ENCODE results near the gene CYSRT1. TPM values are rescaled to one million over a fixed set of nuclear protein-coding genes. Genes with fewer than 3 reads are reported as not detected.
"Not testable (repeated sequence)": the region's sequence is repeated elsewhere in the genome, so short reads cannot be mapped to it uniquely, and the experiment has no call there.

CYSRT1 gene
- polyA plus RNA-seq, 1 donor (not counting 4 experiments of a cell fraction or from before 2014, with no cell fraction given): 0.80 TPM

- Histone ChIP-seq H2AFZ (ENCODE audit: control insufficient read depth, low read length) (no peak overlapping the region), H3K4me2 (ENCODE audit: control insufficient read depth, extremely low read depth, insufficient read depth, low read depth, low read length) (peak overlapping the region; percentile 84), H3K27ac (ENCODE audit: control insufficient read depth, insufficient read depth, low read length) (peak overlapping the region; percentile 78), H4K20me1 (ENCODE audit: control insufficient read depth, extremely low read depth, insufficient read depth, low read length) (peaks cover 28% of the 10 kb centered on the region), H3K9me3 (ENCODE audit: control insufficient read depth, low read depth, low read length) (no peaks in the 10 kb centered on the region), H3K36me3 (ENCODE audit: control insufficient read depth in 2 of 2, extremely low read depth in 1 of 2, insufficient read depth in 2 of 2, low read length in 2 of 2) (peaks cover 11 to 26% of the 10 kb centered on the region in 2 experiments), H3K9me1 (ENCODE audit: control insufficient read depth, extremely low read depth, insufficient read depth, low read length) (peaks cover 3% of the 10 kb centered on the region), H3K4me1 (ENCODE audit: control insufficient read depth, extremely low read depth, insufficient read depth, low read length) (peaks cover 30% of the 10 kb centered on the region), H3K9ac (ENCODE audit: control insufficient read depth, extremely low read depth, insufficient read depth, low read length) (peak overlapping the region; percentile 89), H3K4me3 (ENCODE audit: control insufficient read depth in 2 of 3, extremely low read depth in 1 of 3, insufficient read depth in 2 of 3, low read depth in 1 of 3, low read length in 3 of 3) (peak overlapping the region; percentile 90 to 94 (median 93)), H3K27me3 (ENCODE audit: control insufficient read depth, extremely low read depth, insufficient read depth, low read length) (no peaks in the 10 kb centered on the region), H3K79me2 (ENCODE audit: control insufficient read depth, insufficient read depth, low read length) (peaks cover 33% of the 10 kb centered on the region)
- DNase-seq (ENCODE audit: low read depth, low spot score) (no peak), FAIRE-seq (no peak)
- TF ChIP-seq CTCF (optimal IDR thresholded peaks at IDR 0.05 in 1 of 3, IDR thresholded peaks at IDR 0.05 in 1 of 3, conservative IDR thresholded peaks at IDR 0.05 in 1 of 3; ENCODE audit: extremely low read depth in 1 of 3, insufficient read depth in 2 of 3, low read length in 3 of 3) (no peak), EZH2 (IDR thresholded peaks at IDR 0.05; ENCODE audit: low read length) (no peak)
- dilution Hi-C loops (cut with MboI; ENCODE audit: extremely low pct_ligation_motif_present, low sequenced_read_pairs): no loop called here
These were observed 16.7 kb downstream of the CYSRT1 start for GRCh38 chr9:137241490-137242268.

DNA sequence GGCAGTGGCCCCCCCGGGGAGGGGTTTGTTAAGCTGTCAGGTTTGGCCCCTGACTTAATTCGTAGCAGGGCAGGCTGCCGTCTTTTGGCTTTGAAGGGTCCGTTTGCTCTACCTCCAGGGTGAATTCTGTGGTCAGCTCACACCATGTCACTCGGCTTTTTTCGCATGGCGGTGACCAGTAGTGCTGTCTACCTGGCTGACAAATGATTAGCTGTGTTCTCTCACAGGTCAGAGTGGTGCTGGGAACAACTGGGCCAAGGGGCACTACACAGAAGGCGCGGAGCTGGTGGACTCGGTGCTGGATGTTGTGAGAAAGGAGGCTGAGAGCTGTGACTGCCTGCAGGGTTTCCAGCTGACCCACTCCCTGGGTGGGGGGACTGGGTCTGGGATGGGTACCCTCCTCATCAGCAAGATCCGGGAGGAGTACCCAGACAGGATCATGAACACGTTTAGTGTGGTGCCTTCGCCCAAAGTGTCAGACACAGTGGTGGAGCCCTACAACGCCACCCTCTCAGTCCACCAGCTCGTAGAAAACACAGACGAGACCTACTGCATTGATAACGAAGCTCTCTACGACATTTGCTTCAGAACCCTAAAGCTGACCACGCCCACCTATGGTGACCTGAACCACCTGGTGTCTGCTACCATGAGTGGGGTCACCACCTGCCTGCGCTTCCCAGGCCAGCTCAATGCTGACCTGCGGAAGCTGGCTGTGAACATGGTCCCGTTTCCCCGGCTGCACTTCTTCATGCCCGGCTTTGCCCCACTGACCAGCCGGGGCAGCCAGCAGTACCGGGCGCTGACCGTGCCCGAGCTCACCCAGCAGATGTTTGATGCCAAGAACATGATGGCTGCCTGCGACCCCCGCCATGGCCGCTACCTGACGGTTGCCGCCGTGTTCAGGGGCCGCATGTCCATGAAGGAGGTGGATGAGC lies 17.6 kb downstream of the CYSRT1 start:
- TF ChIP-seq CTCF (optimal IDR thresholded peaks at IDR 0.05 in 1 of 3, IDR thresholded peaks at IDR 0.05 in 1 of 3, conservative IDR thresholded peaks at IDR 0.05 in 1 of 3; ENCODE audit: extremely low read depth in 1 of 3, insufficient read depth in 2 of 3, low read length in 3 of 3) (no peak), EZH2 (IDR thresholded peaks at IDR 0.05; ENCODE audit: low read length) (no peak)
- H2AFZ ChIP-seq (ENCODE audit: control insufficient read depth, low read length): no peak overlapping the region
- H4K20me1 ChIP-seq (ENCODE audit: control insufficient read depth, extremely low read depth, insufficient read depth, low read length): peaks cover 28% of the 10 kb centered on the region
- peaks cover 3% of the 10 kb centered on the region for H3K9me1 ChIP-seq (ENCODE audit: control insufficient read depth, extremely low read depth, insufficient read depth, low read length)
- H3K4me2 ChIP-seq (ENCODE audit: control insufficient read depth, extremely low read depth, insufficient read depth, low read depth, low read length): peak overlapping the region; percentile 84
- peaks cover 33% of the 10 kb centered on the region for H3K79me2 ChIP-seq (ENCODE audit: control insufficient read depth, insufficient read depth, low read length)
- DNase-seq (ENCODE audit: low read depth, low spot score): no peak
- H3K36me3 ChIP-seq (ENCODE audit: control insufficient read depth in 2 of 2, extremely low read depth in 1 of 2, insufficient read depth in 2 of 2, low read length in 2 of 2): peaks cover 11 to 26% of the 10 kb centered on the region in 2 experiments
- dilution Hi-C loops (cut with MboI; ENCODE audit: extremely low pct_ligation_motif_present, low sequenced_read_pairs): no loop called here
- H3K27ac ChIP-seq (ENCODE audit: control insufficient read depth, insufficient read depth, low read length): peak overlapping the region; percentile 78
- H3K9ac ChIP-seq (ENCODE audit: control insufficient read depth, extremely low read depth, insufficient read depth, low read length): peak overlapping the region; percentile 89
- no peaks in the 10 kb centered on the region for H3K27me3 ChIP-seq (ENCODE audit: control insufficient read depth, extremely low read depth, insufficient read depth, low read length)
- peaks cover 30% of the 10 kb centered on the region for H3K4me1 ChIP-seq (ENCODE audit: control insufficient read depth, extremely low read depth, insufficient read depth, low read length)
- no peaks in the 10 kb centered on the region for H3K9me3 ChIP-seq (ENCODE audit: control insufficient read depth, low read depth, low read length)
- peak overlapping the region; percentile 90 to 94 (median 93) for H3K4me3 ChIP-seq (ENCODE audit: control insufficient read depth in 2 of 3, extremely low read depth in 1 of 3, insufficient read depth in 2 of 3, low read depth in 1 of 3, low read length in 3 of 3)
- FAIRE-seq: peak; percentile 63

GRCh38 chr9:137243266-137243625 lies 18.3 kb downstream of the CYSRT1 start:
- peaks cover 30% of the 10 kb centered on the region for H3K4me1 ChIP-seq (ENCODE audit: control insufficient read depth, extremely low read depth, insufficient read depth, low read length)
- FAIRE-seq; H2AFZ ChIP-seq (ENCODE audit: control insufficient read depth, low read length); H3K9ac ChIP-seq (ENCODE audit: control insufficient read depth, extremely low read depth, insufficient read depth, low read length); H3K9me1 ChIP-seq (ENCODE audit: control insufficient read depth, extremely low read depth, insufficient read depth, low read length); H3K27me3 ChIP-seq (ENCODE audit: control insufficient read depth, extremely low read depth, insufficient read depth, low read length); DNase-seq (ENCODE audit: low read depth, low spot score); H3K9me3 ChIP-seq (ENCODE audit: control insufficient read depth, low read depth, low read length); H3K27ac ChIP-seq (ENCODE audit: control insufficient read depth, insufficient read depth, low read length); dilution Hi-C loops (cut with MboI; ENCODE audit: extremely low pct_ligation_motif_present, low sequenced_read_pairs): not testable (repeated sequence)
- peak overlapping the region; percentile 84 for H3K4me2 ChIP-seq (ENCODE audit: control insufficient read depth, extremely low read depth, insufficient read depth, low read depth, low read length)
- peaks cover 11 to 25% of the 10 kb centered on the region in 2 experiments for H3K36me3 ChIP-seq (ENCODE audit: control insufficient read depth in 2 of 2, extremely low read depth in 1 of 2, insufficient read depth in 2 of 2, low read length in 2 of 2)
- peak overlapping the region in 2 of 3 experiments; percentile 2 to 43 for H3K4me3 ChIP-seq (ENCODE audit: control insufficient read depth in 2 of 3, extremely low read depth in 1 of 3, insufficient read depth in 2 of 3, low read depth in 1 of 3, low read length in 3 of 3)
- peaks cover 33% of the 10 kb centered on the region for H3K79me2 ChIP-seq (ENCODE audit: control insufficient read depth, insufficient read depth, low read length)
- peaks cover 28% of the 10 kb centered on the region for H4K20me1 ChIP-seq (ENCODE audit: control insufficient read depth, extremely low read depth, insufficient read depth, low read length)
